Osteocyte (in vitro differentiated cells): ENCODE measurements around the gene NUP188. TPM values are rescaled to one million over a fixed set of nuclear protein-coding genes. Genes with fewer than 3 reads are reported as not detected.

Source experiments
- DNase-seq: peaks from one replicate; pipeline ENCODE4 v3.0.0; 2021; ENCODE audit warnings: mixed read lengths; ENCODE audit not compliant: unreplicated experiment; ENCODE audit errors: extremely low spot score
- H3K27ac Mint-ChIP-seq: one replicate; pipeline ENCODE4 v1.8.0; 2021; ENCODE audit warnings: mild to moderate bottlenecking, mixed read lengths; ENCODE audit not compliant: unreplicated experiment
- H3K27me3 Mint-ChIP-seq: one replicate; pipeline ENCODE4 v1.8.0; 2021; ENCODE audit warnings: mixed read lengths; ENCODE audit not compliant: unreplicated experiment
- H3K36me3 Mint-ChIP-seq: one replicate; pipeline ENCODE4 v1.8.0; 2021; ENCODE audit warnings: mixed read lengths; ENCODE audit not compliant: unreplicated experiment
- H3K4me1 Mint-ChIP-seq: one replicate; pipeline ENCODE4 v1.8.0; 2021; ENCODE audit warnings: mixed read lengths; ENCODE audit not compliant: unreplicated experiment
- H3K4me3 Mint-ChIP-seq: one replicate; pipeline ENCODE4 v1.8.0; 2021; ENCODE audit warnings: mild to moderate bottlenecking, moderate library complexity, mixed read lengths; ENCODE audit not compliant: unreplicated experiment
- H3K9me3 Mint-ChIP-seq: one replicate; pipeline ENCODE4 v1.8.0; 2021; ENCODE audit warnings: mixed read lengths; ENCODE audit not compliant: unreplicated experiment
- CTCF ChIP-seq: fragments of 200-600 bp; sonication (generic); IDR thresholded peaks from 2 replicates; pipeline ENCODE4 v1.5.0; 2021; ENCODE audit warnings: antibody characterized with exemption, mild to moderate bottlenecking, moderate library complexity
- total RNA-seq: library from RNA; stranded (reverse); gene quantifications from 2 replicates; pipeline ENCODE4 v1.2.1, GENCODE V29; 2021

NUP188 gene
- total RNA-seq, 1 donor from 2014 or later, result 44.5 TPM

- H3K27ac Mint-ChIP-seq, result no peak overlapping the region
- peaks cover 20% of the 10 kb centered on the region for H3K36me3 Mint-ChIP-seq
Observed at GRCh38 chr9:129040113-129040643, 92.7 kb downstream of the NUP188 start.

GRCh38 chr9:129042016-129042415 lies 94.5 kb downstream of the NUP188 start:
- H3K36me3 Mint-ChIP-seq, result peaks cover 20% of the 10 kb centered on the region
- no peak overlapping the region for H3K4me3 Mint-ChIP-seq
- H3K4me1 Mint-ChIP-seq, result peaks cover 16% of the 10 kb centered on the region
- DNase-seq, result no peak
- H3K27me3 Mint-ChIP-seq, result no peaks in the 10 kb centered on the region
- no peak for TF ChIP-seq CTCF
- no peak overlapping the region for H3K27ac Mint-ChIP-seq
- no peaks in the 10 kb centered on the region for H3K9me3 Mint-ChIP-seq

More at GRCh38 chr9:129040113-129040643, 92.7 kb downstream of the NUP188 start:
- TF ChIP-seq CTCF, result no peak
- no peak overlapping the region for H3K4me3 Mint-ChIP-seq
- no peak for DNase-seq
- peaks cover 25% of the 10 kb centered on the region for H3K4me1 Mint-ChIP-seq
- no peaks in the 10 kb centered on the region for H3K9me3 Mint-ChIP-seq
- no peaks in the 10 kb centered on the region for H3K27me3 Mint-ChIP-seq

- Mint-ChIP-seq H3K27ac (no peak overlapping the region), H3K36me3 (peaks cover 16% of the 10 kb centered on the region), H3K4me1 (no peaks in the 10 kb centered on the region), H3K9me3 (no peaks in the 10 kb centered on the region), H3K4me3 (no peak overlapping the region), H3K27me3 (no peaks in the 10 kb centered on the region)
- TF ChIP-seq CTCF, result no peak
- DNase-seq, result no peak
Observed at GRCh38 chr9:129052592-129052991, 105.1 kb downstream of the NUP188 start.

GRCh38 chr9:129053020-129053419 lies 105.5 kb downstream of the NUP188 start:
- no peak overlapping the region for H3K27ac Mint-ChIP-seq
- peaks cover 14% of the 10 kb centered on the region for H3K36me3 Mint-ChIP-seq
- H3K4me1 Mint-ChIP-seq, result no peaks in the 10 kb centered on the region
- TF ChIP-seq CTCF, result no peak
- no peaks in the 10 kb centered on the region for H3K27me3 Mint-ChIP-seq
- no peaks in the 10 kb centered on the region for H3K9me3 Mint-ChIP-seq
- no peak overlapping the region for H3K4me3 Mint-ChIP-seq
- no peak for DNase-seq

GRCh38 chr9:129054163-129054851 lies 106.8 kb downstream of the NUP188 start:
- H3K27me3 Mint-ChIP-seq, result no peaks in the 10 kb centered on the region
- TF ChIP-seq CTCF, result no peak
- H3K27ac Mint-ChIP-seq, result no peak overlapping the region
- no peaks in the 10 kb centered on the region for H3K4me1 Mint-ChIP-seq
- H3K4me3 Mint-ChIP-seq, result no peak overlapping the region
- H3K9me3 Mint-ChIP-seq, result no peaks in the 10 kb centered on the region
- no peak for DNase-seq
- peaks cover 8% of the 10 kb centered on the region for H3K36me3 Mint-ChIP-seq

Other genes with a start within 250 kb of the NUP188 start
- 7.5 and 8.0 TPM in 2 replicates for gene PKN3, start 245.2 kb upstream of the NUP188 start, total RNA-seq
- 24.7 and 24.8 TPM in 2 replicates for gene ZDHHC12, start 223.6 kb upstream of the NUP188 start, total RNA-seq
- gene ZER1, start 175.8 kb upstream of the NUP188 start, total RNA-seq, result 61.2 and 61.9 TPM in 2 replicates
- gene TBC1D13, start 160.4 kb upstream of the NUP188 start, total RNA-seq, result 32.8 and 33.3 TPM in 2 replicates
- gene ENDOG, start 129.2 kb upstream of the NUP188 start, total RNA-seq, result 24.4 and 29.3 TPM in 2 replicates
- gene SPOUT1, start 117.9 kb upstream of the NUP188 start, total RNA-seq, result 34.8 and 36.7 TPM in 2 replicates
- 5.3 and 6.5 TPM in 2 replicates for gene KYAT1, start 65.7 kb upstream of the NUP188 start, total RNA-seq
- gene LRRC8A, start 65.6 kb upstream of the NUP188 start, total RNA-seq, result 39.5 and 42.8 TPM in 2 replicates
- 4.6 and 6.0 TPM in 2 replicates for gene PHYHD1, start 26.7 kb upstream of the NUP188 start, total RNA-seq
- 27.4 and 30.5 TPM in 2 replicates for gene DOLK, start 96 bp upstream of the NUP188 start, total RNA-seq
- 105 and 113 TPM in 2 replicates for gene SH3GLB2, start 80.6 kb downstream of the NUP188 start, total RNA-seq
- gene MIGA2, start 88.9 kb downstream of the NUP188 start, total RNA-seq, result 27.5 and 29.9 TPM in 2 replicates
- 13.3 and 19.3 TPM in 2 replicates for gene DOLPP1, start 133.4 kb downstream of the NUP188 start, total RNA-seq
- gene CRAT, start 163.1 kb downstream of the NUP188 start, total RNA-seq, result 55.1 and 55.5 TPM in 2 replicates
- gene PTPA, start 163.7 kb downstream of the NUP188 start, total RNA-seq, result 140 and 150 TPM in 2 replicates
- gene IER5L, start 230.6 kb downstream of the NUP188 start, total RNA-seq, result 60.8 and 63.0 TPM in 2 replicates